HFF-Myc (cell line): ENCODE data around the gene MARCHF11.

Experiments used
- DNase-seq: peaks from one replicate; pipeline ENCODE4 v3.0.0-alpha.2; 2011; ENCODE audit warnings: low read depth; ENCODE audit errors: extremely low read depth
- H3K4me3 ChIP-seq: replicated peaks from 2 replicates; pipeline ENCODE4 v1.5.1; 2011; ENCODE audit warnings: low read depth, mild to moderate bottlenecking, control low read depth, low read length
- TF ChIP-seq, protein P1 (sequence below): IDR thresholded peaks from 2 replicates; pipeline ENCODE4 v1.5.1; 2012; ENCODE audit warnings: mild to moderate bottlenecking, low read depth, low read length, control low read depth; ENCODE audit errors: missing control alignments

MARCHF11 gene

GRCh38 chr5:16169550-16169949 is 10.0 kb downstream of the MARCHF11 start:
- DNase-seq, result no peak
- TF ChIP-seq, protein P1, sequence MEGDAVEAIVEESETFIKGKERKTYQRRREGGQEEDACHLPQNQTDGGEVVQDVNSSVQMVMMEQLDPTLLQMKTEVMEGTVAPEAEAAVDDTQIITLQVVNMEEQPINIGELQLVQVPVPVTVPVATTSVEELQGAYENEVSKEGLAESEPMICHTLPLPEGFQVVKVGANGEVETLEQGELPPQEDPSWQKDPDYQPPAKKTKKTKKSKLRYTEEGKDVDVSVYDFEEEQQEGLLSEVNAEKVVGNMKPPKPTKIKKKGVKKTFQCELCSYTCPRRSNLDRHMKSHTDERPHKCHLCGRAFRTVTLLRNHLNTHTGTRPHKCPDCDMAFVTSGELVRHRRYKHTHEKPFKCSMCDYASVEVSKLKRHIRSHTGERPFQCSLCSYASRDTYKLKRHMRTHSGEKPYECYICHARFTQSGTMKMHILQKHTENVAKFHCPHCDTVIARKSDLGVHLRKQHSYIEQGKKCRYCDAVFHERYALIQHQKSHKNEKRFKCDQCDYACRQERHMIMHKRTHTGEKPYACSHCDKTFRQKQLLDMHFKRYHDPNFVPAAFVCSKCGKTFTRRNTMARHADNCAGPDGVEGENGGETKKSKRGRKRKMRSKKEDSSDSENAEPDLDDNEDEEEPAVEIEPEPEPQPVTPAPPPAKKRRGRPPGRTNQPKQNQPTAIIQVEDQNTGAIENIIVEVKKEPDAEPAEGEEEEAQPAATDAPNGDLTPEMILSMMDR, result no peak
- H3K4me3 ChIP-seq, result no peak overlapping the region

GRCh38 chr5:16160706-16161105 is 18.9 kb downstream of the MARCHF11 start:
- no peak overlapping the region for H3K4me3 ChIP-seq
- TF ChIP-seq, protein P1, result peak; percentile 74
- peak; percentile 56 for DNase-seq

GRCh38 chr5:16159636-16160035 is 20.0 kb downstream of the MARCHF11 start:
- no peak for DNase-seq
- no peak overlapping the region for H3K4me3 ChIP-seq
- TF ChIP-seq, protein P1, result no peak

DNA sequence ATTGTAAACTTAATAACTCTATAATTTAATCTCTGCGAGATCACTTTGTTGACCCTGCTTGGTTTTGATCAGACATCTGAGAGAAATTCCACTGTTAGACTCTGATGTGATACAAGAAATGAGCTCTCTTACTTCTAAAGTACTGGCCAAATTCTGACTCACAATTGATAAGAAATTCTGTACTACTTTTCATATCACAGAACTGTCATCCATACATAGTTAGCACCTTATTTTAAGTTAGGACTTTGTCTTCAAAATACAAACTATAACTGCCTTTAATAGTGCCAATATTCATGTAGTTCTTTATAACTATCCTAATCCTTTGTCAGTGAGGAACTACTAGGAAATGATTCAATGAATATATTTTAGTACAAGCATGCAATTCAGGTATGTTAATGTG is 23.4 kb downstream of the MARCHF11 start:
- DNase-seq, result no peak
- TF ChIP-seq, protein P1, result no peak
- H3K4me3 ChIP-seq, result no peak overlapping the region

DNA sequence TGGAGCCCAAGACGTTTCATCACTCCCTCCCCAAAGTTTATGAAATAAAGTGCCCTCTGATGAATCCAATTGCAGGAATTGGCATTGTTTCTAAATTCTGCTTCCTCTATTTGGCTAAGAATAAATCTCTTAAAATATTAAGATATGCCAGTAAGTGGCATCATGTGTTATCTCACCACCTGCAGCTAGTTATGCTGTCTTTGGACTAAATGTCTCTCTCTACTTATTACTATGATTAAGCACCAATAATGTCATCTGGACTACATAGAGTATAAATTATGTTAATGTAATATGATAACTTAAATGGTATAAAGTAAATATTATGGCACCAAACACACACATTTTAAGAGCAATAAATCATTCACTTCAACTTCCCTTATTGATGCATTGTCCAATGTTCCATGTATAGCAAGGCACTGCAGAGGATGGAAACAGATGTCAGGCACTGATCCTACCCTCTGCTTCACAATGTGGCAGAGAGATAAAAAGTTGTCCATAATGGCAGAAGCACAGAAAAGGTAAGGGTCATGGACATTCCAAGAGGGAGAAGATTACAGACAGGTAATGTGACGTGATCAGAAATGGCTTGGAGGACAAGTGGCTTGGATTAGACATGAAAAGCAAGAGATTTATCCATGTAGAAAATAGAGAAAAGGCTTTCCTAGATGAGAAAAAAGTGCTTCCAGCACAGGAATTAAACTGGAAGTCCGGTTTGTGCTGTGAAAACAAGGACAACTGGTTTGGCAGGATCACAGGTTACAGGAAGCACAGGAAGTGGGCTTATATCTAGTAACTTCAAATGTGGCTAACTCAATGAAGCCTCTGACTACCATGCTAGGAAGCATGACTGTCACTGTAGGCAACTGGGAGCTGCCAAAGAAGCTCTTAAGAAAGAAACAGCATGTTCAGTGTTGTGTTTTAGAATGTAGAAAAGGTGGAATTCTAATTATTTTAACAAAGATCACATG is 26.7 kb downstream of the MARCHF11 start:
- no peak for DNase-seq
- TF ChIP-seq, protein P1, result no peak

GRCh38 chr5:16149621-16150020 is 30.0 kb downstream of the MARCHF11 start:
- TF ChIP-seq, protein P1, result no peak
- no peak for DNase-seq
- H3K4me3 ChIP-seq, result no peak overlapping the region

More for the DNA sequence above, 26.7 kb downstream of the MARCHF11 start:
- no peak overlapping the region for H3K4me3 ChIP-seq
